Retinal pigment epithelial cell (primary cell): ENCODE data around the gene SLC7A1.
"Not testable (repeated sequence)": the region's sequence is repeated elsewhere in the genome, so short reads cannot be mapped to it uniquely, and the experiment has no call there.

Source experiments
- DNase-seq: peaks from one replicate; pipeline ENCODE4 v3.0.0-alpha.2; 2010; ENCODE audit warnings: low read depth
- H3K4me3 ChIP-seq: 2 replicates; pipeline ENCODE4 v1.5.1; 2011; ENCODE audit warnings: mild to moderate bottlenecking, low read length, control low read depth, moderate library complexity
- CTCF ChIP-seq: conservative IDR thresholded peaks from 2 replicates; pipeline ENCODE4 v1.5.1; 2011; ENCODE audit warnings: low read depth, low read length, control low read depth, inconsistent platforms

SLC7A1 gene

GRCh38 chr13:29595380-29596063 lies at the start of gene SLC7A1:
Gene SLC7A1 (minus strand): TSS chr13:29595688. CDS start chr13:29536188, 59,500 bp downstream.
- H3K4me3 ChIP-seq = peak within 1 kb of the TSS; percentile 88
- DNase-seq = no peak
- peak; percentile 7 for TF ChIP-seq CTCF

- TF ChIP-seq CTCF = no peak
- no peak for DNase-seq
- H3K4me3 ChIP-seq = no peak overlapping the region
Measured at GRCh38 chr13:29640665-29641064, 45.2 kb upstream of the SLC7A1 start.

GRCh38 chr13:29636831-29637230 lies 41.3 kb upstream of the SLC7A1 start:
- not testable (repeated sequence) for H3K4me3 ChIP-seq, DNase-seq

GRCh38 chr13:29624997-29625396 lies 29.5 kb upstream of the SLC7A1 start:
- no peak for TF ChIP-seq CTCF
- no peak for DNase-seq
- no peak overlapping the region for H3K4me3 ChIP-seq

GRCh38 chr13:29621841-29622240 lies 26.4 kb upstream of the SLC7A1 start:
- H3K4me3 ChIP-seq = no peak overlapping the region
- TF ChIP-seq CTCF = no peak
- DNase-seq = no peak

- no peak for DNase-seq
- no peak overlapping the region for H3K4me3 ChIP-seq
- TF ChIP-seq CTCF = no peak
Measured at GRCh38 chr13:29621051-29621800, 25.7 kb upstream of the SLC7A1 start.

GRCh38 chr13:29619995-29620394 lies 24.5 kb upstream of the SLC7A1 start:
- DNase-seq = peak; percentile 11

More at GRCh38 chr13:29619995-29620394, 24.5 kb upstream of the SLC7A1 start:
- no peak for TF ChIP-seq CTCF
- no peak overlapping the region for H3K4me3 ChIP-seq
